GM18526 (cell line): ENCODE data around the gene HOXA4.

ENCODE experiments used
- POLR2A ChIP-seq: IDR thresholded peaks from 3 replicates; pipeline ENCODE4 v1.6.1; 2011; ENCODE audit not compliant: insufficient read length; ENCODE audit errors: extremely low read depth

The HOXA4 gene

GRCh38 chr7:27130540-27131389 lies at the start of gene HOXA4:
TSS of gene HOXA4 (minus strand) at chr7:27130757. CDS start at chr7:27130733, 24 bp downstream.
- TF ChIP-seq POLR2A = no peak

GRCh38 chr7:27179503-27180430 lies 49.2 kb upstream of the HOXA4 start:
- no peak for TF ChIP-seq POLR2A

- no peak for TF ChIP-seq POLR2A
Measured at GRCh38 chr7:27179030-27179429, 48.5 kb upstream of the HOXA4 start.

GRCh38 chr7:27178366-27178765 lies 47.8 kb upstream of the HOXA4 start:
- TF ChIP-seq POLR2A = no peak

- TF ChIP-seq POLR2A = no peak
Measured at GRCh38 chr7:27177795-27178320, 47.3 kb upstream of the HOXA4 start.

GRCh38 chr7:27176962-27177794 lies 46.6 kb upstream of the HOXA4 start:
- no peak for TF ChIP-seq POLR2A

- TF ChIP-seq POLR2A = no peak
Measured at GRCh38 chr7:27176524-27176845, 45.9 kb upstream of the HOXA4 start.

- no peak for TF ChIP-seq POLR2A
Measured at GRCh38 chr7:27175626-27176523, 45.3 kb upstream of the HOXA4 start.

GRCh38 chr7:27174874-27175625 lies 44.5 kb upstream of the HOXA4 start:
- TF ChIP-seq POLR2A = no peak

- no peak for TF ChIP-seq POLR2A
Measured at GRCh38 chr7:27173956-27174873, 43.7 kb upstream of the HOXA4 start, which contains the start of gene HOXA10. TSS of gene HOXA10 (minus strand) at chr7:27174320. CDS start at chr7:27174306, 14 bp downstream.

- no peak for TF ChIP-seq POLR2A
Measured at GRCh38 chr7:27173511-27173955, 43.0 kb upstream of the HOXA4 start.

- TF ChIP-seq POLR2A = no peak
Measured at GRCh38 chr7:27172823-27173510, 42.4 kb upstream of the HOXA4 start.

- no peak for TF ChIP-seq POLR2A
Measured at GRCh38 chr7:27172315-27172774, 41.8 kb upstream of the HOXA4 start.
